A549 (cell line): ENCODE measurements around the gene PRKAG2.

Source experiments
- ATOH8 ChIP-seq: fragments of 250-450 bp; sonication (Bioruptor Pico); IDR thresholded peaks from 2 replicates; pipeline ENCODE4 v1.5.0; 2020; ENCODE audit warnings: low read depth, mild to moderate bottlenecking, moderate library complexity
- EHMT2 ChIP-seq: fragments of 200-600 bp; sonication (generic); IDR thresholded peaks from 2 replicates; pipeline ENCODE4 v1.6.1; 2016; ENCODE audit warnings: antibody characterized with exemption, low read depth, mild to moderate bottlenecking, moderate library complexity
- POLR2A ChIP-seq: IDR thresholded peaks from 2 replicates; pipeline ENCODE4 v1.6.1; 2012; ENCODE audit warnings: mild to moderate bottlenecking, low read length
- TF ChIP-seq, protein P1 (sequence below): fragments of 450-650 bp; IDR thresholded peaks from 2 replicates; pipeline ENCODE4 v1.6.1; 2014; ENCODE audit warnings: antibody characterized with exemption
- TF ChIP-seq, protein P2 (sequence below): fragments of >200 bp; sonication (Bioruptor Twin); formaldehyde crosslinking; IDR thresholded peaks from 3 replicates; pipeline ENCODE4 v1.5.1; 2016

GRCh38 chr7:151851145-151851751 lies 25.7 kb downstream of the PRKAG2 start:
- TF ChIP-seq, protein P1, sequence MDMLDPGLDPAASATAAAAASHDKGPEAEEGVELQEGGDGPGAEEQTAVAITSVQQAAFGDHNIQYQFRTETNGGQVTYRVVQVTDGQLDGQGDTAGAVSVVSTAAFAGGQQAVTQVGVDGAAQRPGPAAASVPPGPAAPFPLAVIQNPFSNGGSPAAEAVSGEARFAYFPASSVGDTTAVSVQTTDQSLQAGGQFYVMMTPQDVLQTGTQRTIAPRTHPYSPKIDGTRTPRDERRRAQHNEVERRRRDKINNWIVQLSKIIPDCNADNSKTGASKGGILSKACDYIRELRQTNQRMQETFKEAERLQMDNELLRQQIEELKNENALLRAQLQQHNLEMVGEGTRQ = no peak
- no peak for TF ChIP-seq ATOH8 (CRISPR knock-in tag)
- TF ChIP-seq POLR2A = no peak
- TF ChIP-seq EHMT2 = no peak
- TF ChIP-seq, protein P2, sequence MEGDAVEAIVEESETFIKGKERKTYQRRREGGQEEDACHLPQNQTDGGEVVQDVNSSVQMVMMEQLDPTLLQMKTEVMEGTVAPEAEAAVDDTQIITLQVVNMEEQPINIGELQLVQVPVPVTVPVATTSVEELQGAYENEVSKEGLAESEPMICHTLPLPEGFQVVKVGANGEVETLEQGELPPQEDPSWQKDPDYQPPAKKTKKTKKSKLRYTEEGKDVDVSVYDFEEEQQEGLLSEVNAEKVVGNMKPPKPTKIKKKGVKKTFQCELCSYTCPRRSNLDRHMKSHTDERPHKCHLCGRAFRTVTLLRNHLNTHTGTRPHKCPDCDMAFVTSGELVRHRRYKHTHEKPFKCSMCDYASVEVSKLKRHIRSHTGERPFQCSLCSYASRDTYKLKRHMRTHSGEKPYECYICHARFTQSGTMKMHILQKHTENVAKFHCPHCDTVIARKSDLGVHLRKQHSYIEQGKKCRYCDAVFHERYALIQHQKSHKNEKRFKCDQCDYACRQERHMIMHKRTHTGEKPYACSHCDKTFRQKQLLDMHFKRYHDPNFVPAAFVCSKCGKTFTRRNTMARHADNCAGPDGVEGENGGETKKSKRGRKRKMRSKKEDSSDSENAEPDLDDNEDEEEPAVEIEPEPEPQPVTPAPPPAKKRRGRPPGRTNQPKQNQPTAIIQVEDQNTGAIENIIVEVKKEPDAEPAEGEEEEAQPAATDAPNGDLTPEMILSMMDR = no peak
